Neural cell (in vitro differentiated cells): Measurements from ENCODE around the gene C11orf91. TPM values are rescaled to one million over a fixed set of nuclear protein-coding genes. Genes with fewer than 3 reads are reported as not detected.

Experiments
- H2AFZ ChIP-seq: fragments of 200-600, 300-800 bp; sonication (generic), shearing (Covaris generic); 2 replicates; pipeline ENCODE4 v1.6.0; 2014; ENCODE audit warnings: low read depth, mild to moderate bottlenecking, antibody characterized with exemption, low read length, moderate library complexity
- H3F3A ChIP-seq: fragments of 200-600 bp; shearing (Covaris generic); 2 replicates; pipeline ENCODE4 v1.6.1; 2016; ENCODE audit warnings: mild to moderate bottlenecking, moderate library complexity, mixed read lengths, antibody characterized with exemption, low read length; ENCODE audit not compliant: insufficient read depth, poor library complexity, severe bottlenecking
- H3K27ac ChIP-seq: fragments of 200-600, 300-800 bp; sonication (generic), shearing (Covaris generic); 2 replicates; pipeline ENCODE4 v1.5.1; 2014; ENCODE audit warnings: mild to moderate bottlenecking, low read length, moderate library complexity
- H3K27me3 ChIP-seq: fragments of 300-800, 200-600 bp; sonication (generic), shearing (Covaris generic); 2 replicates; pipeline ENCODE4 v1.6.0; 2014; ENCODE audit warnings: mild to moderate bottlenecking, low read depth, low read length, moderate library complexity; ENCODE audit not compliant: insufficient read depth
- H3K36me3 ChIP-seq: fragments of 300-800, 200-600 bp; sonication (generic), shearing (Covaris generic); 2 replicates; pipeline ENCODE4 v1.5.1; 2014; ENCODE audit warnings: mild to moderate bottlenecking, antibody characterized with exemption, low read length, moderate library complexity; ENCODE audit not compliant: insufficient read depth
- H3K4me2 ChIP-seq: fragments of 300-800, 200-600 bp; sonication (generic), shearing (Covaris generic); 2 replicates; pipeline ENCODE4 v1.6.0; 2014; ENCODE audit warnings: mild to moderate bottlenecking, low read length
- H3K4me3 ChIP-seq: fragments of 300-800, 200-600 bp; sonication (generic), shearing (Covaris generic); 2 replicates; pipeline ENCODE4 v1.5.1; 2014; ENCODE audit warnings: mild to moderate bottlenecking, low read length, moderate library complexity
- H3K79me2 ChIP-seq: fragments of 200-600 bp; shearing (Covaris generic); replicated peaks from 2 replicates; pipeline ENCODE4 v1.6.0; 2014; ENCODE audit warnings: mild to moderate bottlenecking, low read length, moderate library complexity; ENCODE audit not compliant: insufficient read depth
- H3K9ac ChIP-seq: fragments of 300-800, 200-600 bp; sonication (generic), shearing (Covaris generic); 2 replicates; pipeline ENCODE4 v1.6.1; 2016; ENCODE audit warnings: mild to moderate bottlenecking, low read length, mixed read lengths
- H3K9me2 ChIP-seq: fragments of 200-600 bp; shearing (Covaris generic); 2 replicates; pipeline ENCODE4 v1.6.1; 2016; ENCODE audit warnings: mild to moderate bottlenecking, low read length, mixed read lengths; ENCODE audit not compliant: insufficient read depth
- H3K9me3 ChIP-seq: fragments of 200-600, 300-800 bp; sonication (generic), shearing (Covaris generic); 2 replicates; pipeline ENCODE4 v1.6.1; 2016; ENCODE audit warnings: mild to moderate bottlenecking, mixed run types, low read length, moderate library complexity, mixed read lengths
- H4K20me1 ChIP-seq: fragments of 200-600 bp; shearing (Covaris generic); 2 replicates; pipeline ENCODE4 v1.6.1; 2016; ENCODE audit warnings: mild to moderate bottlenecking, mixed run types; ENCODE audit not compliant: insufficient read depth
- CTCF ChIP-seq: fragments of 450-650 bp; IDR thresholded peaks from 2 replicates; pipeline ENCODE4 v1.5.1; 2014; ENCODE audit warnings: antibody characterized with exemption, mild to moderate bottlenecking, moderate library complexity; ENCODE audit not compliant: poor library complexity, severe bottlenecking
- EP300 ChIP-seq: fragments of 450-650 bp; conservative IDR thresholded peaks from 2 replicates; pipeline ENCODE4 v1.6.1; 2014; ENCODE audit warnings: antibody characterized with exemption, mild to moderate bottlenecking, moderate library complexity; ENCODE audit not compliant: poor library complexity, severe bottlenecking
- EZH2 ChIP-seq: fragments of 200-600, 300-800 bp; shearing (Covaris generic), sonication (generic); IDR thresholded peaks from 2 replicates; pipeline ENCODE4 v1.6.1; 2014; ENCODE audit warnings: antibody characterized with exemption, low read length, borderline replicate concordance, mild to moderate bottlenecking; ENCODE audit not compliant: insufficient read depth, poor library complexity, severe bottlenecking
- MXI1 ChIP-seq: fragments of 450-650 bp; conservative IDR thresholded peaks from 2 replicates; pipeline ENCODE4 v1.6.1; 2014; ENCODE audit warnings: antibody characterized with exemption, mild to moderate bottlenecking; ENCODE audit not compliant: poor library complexity, severe bottlenecking
- POLR2AphosphoS5 ChIP-seq: IDR thresholded peaks from 2 replicates; pipeline ENCODE4 v1.6.1; 2012
- RAD21 ChIP-seq: fragments of 450-650 bp; conservative IDR thresholded peaks from 2 replicates; pipeline ENCODE4 v1.6.1; 2014; ENCODE audit warnings: antibody characterized with exemption, mild to moderate bottlenecking, moderate library complexity
- REST ChIP-seq: IDR thresholded peaks from 2 replicates; pipeline ENCODE4 v1.6.1; 2012; ENCODE audit warnings: borderline replicate concordance
- SMC3 ChIP-seq: fragments of 450-650 bp; conservative IDR thresholded peaks from 2 replicates; pipeline ENCODE4 v1.6.1; 2014; ENCODE audit warnings: antibody characterized with exemption, mild to moderate bottlenecking, moderate library complexity; ENCODE audit not compliant: poor library complexity
- TAF1 ChIP-seq: IDR thresholded peaks from 2 replicates; pipeline ENCODE4 v1.6.1; 2012; ENCODE audit warnings: low read depth
- polyA plus RNA-seq: library from polyadenylated mRNA; depleted of rRNA; stranded (reverse); fragments of >200 nt; gene quantifications from 2 replicates; pipeline ENCODE4 v1.2.3, GENCODE V29; 2014

Gene C11orf91
- polyA plus RNA-seq, 1 donor from 2014 or later, result not detected

- H3K9ac ChIP-seq, result no peak overlapping the region
- no peaks in the 10 kb centered on the region for H3K9me3 ChIP-seq
- no peak overlapping the region for H3K27ac ChIP-seq
- no peaks in the 10 kb centered on the region for H3F3A ChIP-seq
- no peak overlapping the region for H3K4me3 ChIP-seq
- H3K27me3 ChIP-seq, result no peaks in the 10 kb centered on the region
- peaks cover 4% of the 10 kb centered on the region for H3K36me3 ChIP-seq
- H2AFZ ChIP-seq, result no peak overlapping the region
- no peak for TF ChIP-seq REST
- no peak for TF ChIP-seq TAF1
- no peak for TF ChIP-seq EZH2
- TF ChIP-seq MXI1, result no peak
- no peak for TF ChIP-seq SMC3
- TF ChIP-seq CTCF, result no peak
- H3K9me2 ChIP-seq, result no peaks in the 10 kb centered on the region
- H4K20me1 ChIP-seq, result no peaks in the 10 kb centered on the region
- H3K79me2 ChIP-seq, result peaks cover 8% of the 10 kb centered on the region
- no peak overlapping the region for H3K4me2 ChIP-seq
Measured at GRCh38 chr11:33721984-33722383, 21.4 kb upstream of the C11orf91 start.

GRCh38 chr11:33721426-33721825 is 20.8 kb upstream of the C11orf91 start:
- Histone ChIP-seq H3K9me3 (no peaks in the 10 kb centered on the region), H3K9ac (no peak overlapping the region), H2AFZ (no peak overlapping the region), H3K4me2 (no peak overlapping the region), H3F3A (no peaks in the 10 kb centered on the region), H3K4me3 (no peak overlapping the region), H3K9me2 (no peaks in the 10 kb centered on the region), H3K27ac (no peak overlapping the region), H3K36me3 (peaks cover 4% of the 10 kb centered on the region), H3K27me3 (no peaks in the 10 kb centered on the region), H3K79me2 (peaks cover 8% of the 10 kb centered on the region), H4K20me1 (no peaks in the 10 kb centered on the region)
- TF ChIP-seq EP300 (no peak), MXI1 (no peak), RAD21 (no peak), POLR2AphosphoS5 (no peak), REST (no peak)
